Ureter (tissue), 1 donor: Measurements from ENCODE around the gene DUS3L. TPM values are rescaled to one million over a fixed set of nuclear protein-coding genes. Genes with fewer than 3 reads are reported as not detected.

Experiments used
- DNase-seq: peaks from one replicate; pipeline ENCODE4 v3.0.0-alpha.2; 2020; ENCODE audit warnings: low spot score
- total RNA-seq: library from RNA; stranded (reverse); gene quantifications from one replicate; pipeline ENCODE4 v1.2.4, GENCODE V29; 2023
- donor health status: DM: yes; HTN: yes; CAD: no.

DUS3L gene, protein sequence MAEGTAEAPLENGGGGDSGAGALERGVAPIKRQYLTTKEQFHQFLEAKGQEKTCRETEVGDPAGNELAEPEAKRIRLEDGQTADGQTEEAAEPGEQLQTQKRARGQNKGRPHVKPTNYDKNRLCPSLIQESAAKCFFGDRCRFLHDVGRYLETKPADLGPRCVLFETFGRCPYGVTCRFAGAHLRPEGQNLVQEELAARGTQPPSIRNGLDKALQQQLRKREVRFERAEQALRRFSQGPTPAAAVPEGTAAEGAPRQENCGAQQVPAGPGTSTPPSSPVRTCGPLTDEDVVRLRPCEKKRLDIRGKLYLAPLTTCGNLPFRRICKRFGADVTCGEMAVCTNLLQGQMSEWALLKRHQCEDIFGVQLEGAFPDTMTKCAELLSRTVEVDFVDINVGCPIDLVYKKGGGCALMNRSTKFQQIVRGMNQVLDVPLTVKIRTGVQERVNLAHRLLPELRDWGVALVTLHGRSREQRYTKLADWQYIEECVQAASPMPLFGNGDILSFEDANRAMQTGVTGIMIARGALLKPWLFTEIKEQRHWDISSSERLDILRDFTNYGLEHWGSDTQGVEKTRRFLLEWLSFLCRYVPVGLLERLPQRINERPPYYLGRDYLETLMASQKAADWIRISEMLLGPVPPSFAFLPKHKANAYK
- 41.2 TPM for total RNA-seq

DNA sequence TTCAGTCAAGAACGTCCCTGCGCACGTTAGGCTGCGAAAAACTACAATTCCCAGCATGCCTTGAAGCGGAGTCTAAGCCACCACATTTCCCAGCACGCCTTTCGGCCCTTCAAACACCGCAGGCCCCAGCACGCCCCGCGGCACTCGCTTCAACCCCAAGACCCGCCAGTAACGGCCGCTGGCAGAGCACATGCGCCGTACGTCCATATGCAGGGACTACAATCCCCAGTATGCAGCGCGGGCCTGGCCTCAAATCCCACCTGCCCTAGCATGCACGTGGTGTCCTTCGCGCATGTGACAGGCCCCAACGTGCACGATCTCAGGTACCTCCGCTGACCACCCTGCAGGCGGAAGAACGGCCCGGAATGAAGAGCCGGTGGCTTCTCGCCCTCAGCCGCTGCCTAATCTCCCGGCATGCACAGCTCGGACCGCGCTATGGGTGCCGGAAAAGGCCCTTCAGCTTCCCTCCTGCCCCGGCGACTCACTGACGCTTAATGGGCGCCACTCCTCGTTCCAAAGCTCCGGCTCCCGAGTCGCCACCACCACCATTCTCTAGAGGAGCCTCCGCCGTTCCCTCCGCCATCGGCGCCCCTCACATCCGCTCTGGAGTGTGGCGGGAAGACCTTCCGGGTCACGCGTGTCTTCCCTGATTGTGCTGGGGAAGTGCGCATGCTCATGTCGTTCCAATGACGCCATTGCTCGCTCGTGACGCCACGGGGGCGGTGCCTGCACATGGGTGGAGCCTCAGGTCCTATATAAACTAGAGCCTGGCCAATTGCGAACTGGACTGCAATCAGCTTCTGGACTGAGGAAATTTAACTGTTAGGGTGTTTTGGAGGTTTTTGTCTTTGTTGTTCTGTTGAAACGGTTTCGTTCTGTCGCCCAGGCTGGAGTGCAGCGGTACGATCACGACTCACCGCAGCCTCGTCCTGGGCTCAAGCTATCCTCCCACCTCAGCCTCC lies at the start of gene DUS3L:
Gene DUS3L, minus strand, starts transcription at position 605 of the 962 bp plus-strand sequence. Its CDS starts 22 bp downstream, at position 583.
- peak; percentile 97 for DNase-seq

DNA sequence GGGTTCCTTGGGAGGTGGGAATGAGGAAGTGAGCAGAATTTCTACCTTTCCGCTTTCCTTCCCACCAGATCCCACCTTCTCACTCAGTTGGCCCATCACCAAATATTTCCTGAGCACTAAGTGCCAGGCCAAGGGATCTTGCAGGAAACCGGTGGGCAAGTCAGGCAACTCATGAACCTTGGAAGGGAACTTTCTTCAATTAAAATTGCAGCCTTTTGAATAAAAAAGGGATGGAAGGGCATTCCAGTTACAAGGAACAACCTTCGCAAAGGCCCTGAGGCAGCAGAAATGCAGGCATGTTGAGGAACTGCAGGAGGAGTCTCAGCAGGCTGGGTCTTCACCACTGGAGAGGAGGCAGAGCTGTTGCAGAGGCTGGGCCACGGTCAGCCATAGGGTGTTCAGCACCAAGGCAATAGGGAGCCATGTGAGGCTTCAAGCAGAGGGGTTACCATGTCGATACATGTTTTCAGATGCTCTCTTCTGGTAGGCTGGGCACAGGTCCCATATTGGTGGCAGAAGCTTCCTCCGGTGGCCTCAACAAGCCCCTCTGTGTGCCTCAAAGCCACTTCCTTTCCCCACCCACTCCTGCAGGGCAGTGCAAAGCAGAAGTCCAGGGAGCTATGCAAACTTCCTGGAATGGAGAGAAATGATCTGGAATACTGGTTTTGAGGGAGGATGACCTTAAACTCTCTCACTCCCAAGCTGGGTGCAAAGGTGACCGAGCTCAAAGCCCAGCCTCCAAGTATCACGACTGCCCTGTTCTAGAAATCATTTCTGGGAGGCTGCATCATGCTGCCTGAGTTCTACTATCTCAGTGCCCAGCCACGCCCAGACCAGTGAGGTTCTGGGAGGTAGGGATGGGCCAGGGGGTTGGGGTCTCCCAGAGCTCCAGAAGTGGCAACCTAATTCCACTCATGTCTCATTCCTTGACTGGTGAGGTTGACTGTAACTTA lies 48.4 kb upstream of the DUS3L start, which contains the start of gene FUT6:
Gene FUT6, minus strand, starts transcription at position 638 of the 953 bp plus-strand sequence. CDS start 7,135 bp downstream, outside the sequence.
- no peak for DNase-seq

- no peak for DNase-seq
Measured at GRCh38 chr19:5838353-5839064, 47.5 kb upstream of the DUS3L start.

GRCh38 chr19:5837761-5838352 lies 46.9 kb upstream of the DUS3L start:
- no peak for DNase-seq

DNA sequence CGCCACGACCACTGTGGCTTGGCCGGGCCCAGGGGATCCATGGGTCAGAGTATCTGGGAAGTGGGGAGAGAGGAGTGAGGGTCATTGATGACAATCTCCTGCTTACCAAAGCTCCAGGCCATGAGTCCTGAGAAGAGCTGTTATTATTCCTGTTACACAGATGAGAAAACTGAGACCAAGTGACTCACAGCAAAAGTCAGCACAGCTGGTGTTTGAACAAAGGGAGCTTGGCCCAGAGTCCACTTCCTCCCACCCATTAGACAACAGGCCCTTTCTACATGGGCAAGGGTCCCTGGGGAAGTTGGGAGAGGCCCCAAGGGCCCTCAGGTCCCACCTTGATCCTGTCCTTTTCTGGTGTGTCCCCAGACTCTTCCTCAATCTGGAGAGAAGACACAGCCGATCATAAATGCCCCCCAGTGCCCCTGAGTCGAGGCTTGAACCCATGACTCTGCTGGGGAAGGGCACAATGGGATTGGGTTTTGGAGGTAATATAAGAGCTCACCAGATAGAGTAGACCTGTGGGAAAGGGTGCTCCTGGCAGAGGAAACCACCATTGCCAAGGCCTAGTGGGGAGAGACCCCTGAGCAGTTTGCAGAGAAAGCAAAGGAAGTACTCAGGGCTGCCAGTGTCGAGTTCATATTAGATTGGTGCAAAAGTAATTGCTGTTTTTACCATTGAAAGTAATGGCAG lies 41.7 kb upstream of the DUS3L start:
- no peak for DNase-seq

- no peak for DNase-seq
Measured at GRCh38 chr19:5832061-5832460, 41.1 kb upstream of the DUS3L start.

- no peak for DNase-seq
Measured at GRCh38 chr19:5831159-5831558, 40.2 kb upstream of the DUS3L start.

DNA sequence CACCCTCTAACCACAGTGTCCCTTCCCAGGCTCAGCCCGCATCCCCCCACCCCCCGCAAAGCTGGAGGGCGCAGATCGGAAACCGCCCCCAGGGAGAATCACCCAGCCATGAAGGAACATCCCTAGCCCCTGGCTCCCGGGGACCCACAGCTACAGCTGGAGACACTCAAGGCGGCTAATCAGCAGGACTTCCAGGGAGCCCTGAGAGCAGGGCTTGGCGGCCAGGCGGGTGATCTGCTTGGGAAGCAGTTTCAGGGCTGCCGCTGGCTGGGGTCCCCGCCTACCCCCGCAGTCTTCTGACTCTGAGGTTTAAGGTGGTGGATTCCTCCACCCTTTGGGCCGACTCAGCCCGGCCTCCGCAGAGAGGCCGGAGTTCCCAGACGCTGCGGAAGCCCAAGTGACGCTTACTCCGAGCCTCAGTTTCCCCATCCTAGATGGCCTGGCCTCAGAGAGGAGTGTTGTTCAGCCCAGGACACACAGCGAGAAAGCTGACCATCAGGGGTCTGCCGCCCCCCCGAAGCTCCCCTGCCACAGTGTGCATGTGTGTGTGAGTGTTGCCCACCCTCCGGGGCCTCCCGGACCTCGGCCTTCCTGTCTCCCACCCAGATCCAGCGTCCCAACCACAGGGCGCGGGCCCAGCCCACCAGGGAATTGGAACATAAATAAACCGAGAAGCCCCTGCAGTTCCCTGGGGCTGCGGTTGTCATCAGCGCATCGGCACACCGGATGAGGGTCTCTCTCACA lies 38.8 kb upstream of the DUS3L start:
- DNase-seq, result no peak

DNA sequence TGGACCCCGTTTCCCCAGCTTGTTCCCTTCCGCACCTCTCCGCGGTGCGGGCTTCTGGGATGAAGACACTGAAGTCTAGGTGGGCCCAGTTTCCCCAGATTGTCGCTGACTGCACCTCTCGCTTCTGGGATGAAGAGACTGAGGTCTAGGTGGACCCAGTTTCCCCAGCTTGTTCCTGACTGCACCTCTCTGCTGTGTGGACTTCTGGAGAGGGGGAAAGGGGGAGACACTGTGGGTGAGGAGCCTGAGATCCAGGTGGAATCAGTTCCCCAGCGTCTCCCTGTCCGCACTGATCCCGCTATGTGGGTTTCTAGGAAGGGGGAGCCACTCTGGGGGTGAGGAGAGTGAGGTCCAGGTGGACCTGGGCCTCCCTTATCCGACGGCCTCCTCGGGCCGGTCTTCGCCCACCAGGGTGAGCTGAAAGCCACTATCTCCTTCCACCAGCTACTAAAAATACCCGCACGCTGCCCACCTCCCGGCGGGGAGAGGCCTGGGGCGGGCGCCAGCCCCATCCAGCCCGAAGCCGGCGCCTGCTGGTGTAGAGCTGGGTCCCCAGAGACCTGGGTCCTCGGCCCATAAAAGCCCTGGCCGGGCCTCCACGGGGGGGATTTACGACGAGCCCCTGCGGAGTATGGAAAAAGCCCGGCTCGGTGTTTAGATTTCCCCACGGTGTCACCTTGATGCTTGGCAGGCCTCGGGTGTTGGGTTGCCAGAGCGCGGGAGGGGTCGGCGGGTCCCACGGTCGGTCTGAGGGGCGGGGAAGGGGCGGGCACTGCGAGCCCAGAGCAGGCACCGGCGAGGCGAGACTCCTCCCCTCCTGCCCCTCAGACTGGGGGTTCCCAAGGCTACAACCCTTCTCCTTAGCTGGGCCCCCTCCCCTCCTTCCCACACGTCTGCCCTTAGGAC lies 38.0 kb upstream of the DUS3L start:
- DNase-seq, result peak; percentile 68

DNA sequence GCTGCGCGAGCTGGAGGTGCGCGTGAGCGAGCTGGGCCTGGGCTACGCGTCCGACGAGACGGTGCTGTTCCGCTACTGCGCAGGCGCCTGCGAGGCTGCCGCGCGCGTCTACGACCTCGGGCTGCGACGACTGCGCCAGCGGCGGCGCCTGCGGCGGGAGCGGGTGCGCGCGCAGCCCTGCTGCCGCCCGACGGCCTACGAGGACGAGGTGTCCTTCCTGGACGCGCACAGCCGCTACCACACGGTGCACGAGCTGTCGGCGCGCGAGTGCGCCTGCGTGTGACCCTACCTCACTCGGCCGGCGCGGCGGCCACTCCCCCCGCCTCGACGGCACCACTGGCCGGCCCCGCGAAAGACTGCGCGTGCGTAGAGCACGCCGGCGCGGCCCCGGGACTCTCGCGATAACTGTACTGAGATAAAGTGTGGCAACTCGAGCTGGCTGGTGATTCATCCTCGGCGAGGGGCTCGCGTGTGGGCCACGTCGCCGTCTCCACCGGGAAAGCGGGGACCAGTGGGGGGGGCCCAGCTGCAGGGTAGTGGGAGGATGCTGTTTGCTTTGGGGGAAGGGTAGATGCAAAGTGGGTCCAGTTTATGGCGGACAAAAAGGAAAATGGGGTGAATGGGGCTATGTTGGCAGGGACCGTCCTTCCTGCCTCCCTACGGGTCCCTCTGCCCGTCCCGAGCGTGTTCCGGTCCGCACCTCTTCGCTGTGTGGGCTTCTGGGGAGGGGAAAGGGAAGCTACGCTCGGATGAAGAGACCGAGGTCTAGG lies 37.1 kb upstream of the DUS3L start:
- DNase-seq, result peak; percentile 95

- no peak for DNase-seq
Measured at GRCh38 chr19:5827342-5827890, 36.5 kb upstream of the DUS3L start.

GRCh38 chr19:5826531-5827341 lies 35.8 kb upstream of the DUS3L start:
- DNase-seq, result peak; percentile 86

DNA sequence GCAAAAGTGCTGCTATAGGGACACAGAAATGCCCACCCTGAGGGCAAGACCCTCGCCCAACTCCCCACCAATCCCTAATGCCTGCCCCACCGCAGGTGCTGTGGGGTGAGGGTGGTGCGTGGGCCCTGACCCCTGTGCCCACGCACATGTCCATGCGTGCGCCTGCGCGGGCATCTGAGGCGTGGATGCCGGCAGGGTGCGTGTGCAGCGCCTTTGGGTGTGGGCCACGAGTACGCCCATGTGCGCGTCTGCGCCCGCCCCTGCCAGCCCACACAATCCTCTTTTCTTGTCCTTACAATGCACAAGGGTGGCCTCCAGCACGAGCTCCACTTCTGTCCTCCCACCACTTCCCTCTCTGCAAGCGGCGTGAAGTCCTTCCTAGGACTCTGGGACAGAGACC lies 34.2 kb upstream of the DUS3L start:
- no peak for DNase-seq

- DNase-seq, result no peak
Measured at GRCh38 chr19:5824751-5825150, 33.8 kb upstream of the DUS3L start.

DNA sequence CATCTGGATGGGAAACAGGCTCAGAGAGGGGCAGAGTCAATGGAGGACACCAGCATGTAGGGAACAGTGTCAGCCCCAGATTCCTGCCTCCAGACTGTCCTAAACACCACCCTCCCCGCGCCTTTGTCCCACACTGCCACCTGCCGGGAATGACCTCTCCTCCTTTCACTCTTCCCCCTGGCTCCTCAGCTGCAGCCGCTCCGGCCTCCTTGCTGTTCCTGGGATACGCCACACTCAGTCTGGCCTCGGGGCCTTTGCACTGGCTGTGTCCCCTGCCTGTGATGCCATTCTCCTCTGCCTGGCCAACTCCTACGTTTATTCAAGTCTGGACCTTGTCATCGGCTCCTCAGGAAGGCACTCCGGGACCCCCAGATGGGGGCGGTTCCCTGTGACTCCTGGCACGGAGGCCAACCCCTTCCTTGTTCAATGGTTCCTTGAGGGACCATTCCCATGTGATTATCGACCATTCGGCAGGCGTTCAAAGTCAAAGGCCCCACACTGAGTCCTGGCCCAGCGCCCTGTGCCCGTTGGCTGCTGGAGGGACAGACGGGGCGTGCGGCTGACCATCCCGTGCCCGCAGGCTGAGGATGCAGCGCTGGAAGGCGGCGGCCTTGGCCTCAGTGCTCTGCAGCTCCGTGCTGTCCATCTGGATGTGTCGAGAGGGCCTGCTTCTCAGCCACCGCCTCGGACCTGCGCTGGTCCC lies 32.8 kb upstream of the DUS3L start:
- DNase-seq, result no peak
